PC-3 (cell line): ENCODE results near the gene USP15. TPM values are rescaled to one million over a fixed set of nuclear protein-coding genes. Genes with fewer than 3 reads are reported as not detected.

ENCODE experiments used
- ATAC-seq: fragments of 200-7000 bp; cut with Tn5 transposase; 2 replicates; pipeline ENCODE4 v1.9.1; 2020; ENCODE audit warnings: mild to moderate bottlenecking, moderate library complexity
- BruUV-seq: library from RNA; stranded (reverse); fragments of 400-500 nt; replicated peaks from 2 replicates; lab custom pipeline; 2021; lab: Mats Ljungman, UMichigan
- CTCF ChIA-PET: fragments of 300-600 bp; sonication (Branson Sonifier 250); formaldehyde crosslinking; loops from one replicate; lab custom pipeline; 2022; ENCODE audit warnings: antibody characterized with exemption; lab: Charles Lee
- POLR2A ChIA-PET: fragments of 300-600 bp; sonication (Branson Sonifier 250); formaldehyde crosslinking; loops from one replicate; lab custom pipeline; 2022; ENCODE audit warnings: antibody characterized with exemption; ENCODE audit not compliant: unreplicated experiment; lab: Charles Lee
- DNase-seq: peaks from one replicate; pipeline ENCODE4 v3.0.0-alpha.2; 2015
- H2AFZ ChIP-seq: fragments of 300-600 bp; sonication (generic); 2 replicates; pipeline ENCODE4 v1.6.0; 2016; ENCODE audit warnings: antibody characterized with exemption, low read length
- H3F3A ChIP-seq: fragments of 300-600 bp; sonication (generic); one replicate; pipeline ENCODE4 v1.6.0; 2017; ENCODE audit warnings: antibody characterized with exemption, low read length, control low read depth, mild to moderate bottlenecking; ENCODE audit not compliant: unreplicated experiment
- H3K27ac ChIP-seq: fragments of 300-600 bp; sonication (generic); 2 replicates; pipeline ENCODE4 v1.5.1; 2016; ENCODE audit warnings: mild to moderate bottlenecking, low read length
- H3K27me3 ChIP-seq: fragments of 300-600 bp; sonication (generic); 2 replicates; pipeline ENCODE4 v1.6.1; 2016; ENCODE audit warnings: low read length, mixed read lengths
- H3K36me3 ChIP-seq: fragments of 300-600 bp; sonication (generic); 2 replicates; pipeline ENCODE4 v1.6.1; 2016; ENCODE audit warnings: low read depth, mixed run types, low read length, mixed read lengths
- H3K4me1 ChIP-seq: fragments of 300-600 bp; sonication (generic); 2 replicates; pipeline ENCODE4 v1.5.1; 2016; ENCODE audit warnings: low read length; ENCODE audit not compliant: insufficient read depth
- H3K4me2 ChIP-seq: fragments of 300-600 bp; sonication (generic); 2 replicates; pipeline ENCODE4 v1.6.0; 2016; ENCODE audit warnings: low read length
- H3K4me3 ChIP-seq: fragments of 300-600 bp; sonication (generic); 2 replicates; pipeline ENCODE4 v1.5.1; 2016; ENCODE audit warnings: mild to moderate bottlenecking, low read length, mixed read lengths
- H3K79me2 ChIP-seq: fragments of 300-600 bp; sonication (generic); 2 replicates; pipeline ENCODE4 v1.6.1; 2017; ENCODE audit warnings: low read length, mixed read lengths
- H3K9ac ChIP-seq: fragments of 300-600 bp; sonication (generic); 2 replicates; pipeline ENCODE4 v1.6.0; 2016; ENCODE audit warnings: mild to moderate bottlenecking, low read length
- H3K9me2 ChIP-seq: fragments of 300-600 bp; sonication (generic); replicated peaks from 2 replicates; pipeline ENCODE4 v1.6.1; 2016; ENCODE audit warnings: mixed run types, low read length, mixed read lengths
- H3K9me3 ChIP-seq: fragments of 300-600 bp; sonication (generic); 2 replicates; pipeline ENCODE4 v1.6.1; 2016; ENCODE audit warnings: low read length, mixed read lengths
- H4K20me1 ChIP-seq: fragments of 300-600 bp; sonication (generic); 2 replicates; pipeline ENCODE4 v1.6.1; 2016; ENCODE audit warnings: low read length, mixed read lengths
- CTCF ChIP-seq: fragments of 300-600 bp; sonication (generic); conservative IDR thresholded peaks from 2 replicates; pipeline ENCODE4 v1.5.1; 2017; ENCODE audit warnings: antibody characterized with exemption, low read depth, mild to moderate bottlenecking, low read length
- EZH2 ChIP-seq: fragments of 300-600 bp; sonication (generic); IDR thresholded peaks from one replicate; pipeline ENCODE4 v1.6.1; 2017; ENCODE audit warnings: antibody characterized with exemption, mild to moderate bottlenecking, low read length; ENCODE audit not compliant: unreplicated experiment
- EZH2phosphoT487 ChIP-seq: fragments of 300-600 bp; sonication (generic); IDR thresholded peaks from 2 replicates; pipeline ENCODE4 v1.6.1; 2018; ENCODE audit warnings: mild to moderate bottlenecking, antibody characterized with exemption, low read length, borderline replicate concordance
- intact Hi-C: fragments of 100-400 bp; cut with micrococcal nuclease; formaldehyde crosslinking; loops from 2 replicates; pipeline ENCODE4 v1.9.0; 2023
- total RNA-seq: library from RNA; depleted of rRNA; stranded (reverse); fragments of >200 nt; gene quantifications from 2 replicates; pipeline ENCODE4 v1.2.3, GENCODE V29; 2014

Gene USP15
- total RNA-seq, 1 experiment from 2014 or later: 46.1 TPM

GRCh38 chr12:62270384-62270783 lies 10.2 kb downstream of the USP15 start:
- Histone ChIP-seq H3K36me3 (no peaks in the 10 kb centered on the region), H3K27me3 (no peaks in the 10 kb centered on the region), H3K9ac (no peak overlapping the region), H3K9me3 (no peaks in the 10 kb centered on the region), H3F3A (no peaks in the 10 kb centered on the region), H2AFZ (no peak overlapping the region), H3K79me2 (peaks cover 100% of the 10 kb centered on the region), H3K4me2 (no peak overlapping the region), H3K9me2 (no peaks in the 10 kb centered on the region), H3K4me3 (no peak overlapping the region), H3K4me1 (peaks cover 14% of the 10 kb centered on the region), H4K20me1 (peaks cover 72% of the 10 kb centered on the region), H3K27ac (no peak overlapping the region)
- no peak for ATAC-seq
- CTCF ChIA-PET: no interaction called here
- TF ChIP-seq EZH2 (no peak), CTCF (no peak), EZH2phosphoT487 (no peak)
- DNase-seq: no peak
- intact Hi-C loops: no loop called here
- BruUV-seq: no TSS peak
- POLR2A ChIA-PET: no interaction called here

GRCh38 chr12:62270872-62271271 lies 10.7 kb downstream of the USP15 start:
- Histone ChIP-seq H3K27ac (no peak overlapping the region), H2AFZ (no peak overlapping the region), H3K36me3 (no peaks in the 10 kb centered on the region), H3K27me3 (no peaks in the 10 kb centered on the region), H3F3A (no peaks in the 10 kb centered on the region), H4K20me1 (peaks cover 73% of the 10 kb centered on the region), H3K4me1 (peaks cover 19% of the 10 kb centered on the region), H3K4me3 (no peak overlapping the region), H3K9ac (no peak overlapping the region), H3K4me2 (no peak overlapping the region), H3K79me2 (peaks cover 100% of the 10 kb centered on the region), H3K9me2 (no peaks in the 10 kb centered on the region), H3K9me3 (no peaks in the 10 kb centered on the region)
- intact Hi-C loops: no loop called here
- BruUV-seq: no TSS peak
- no peak for TF ChIP-seq CTCF
- no peak for TF ChIP-seq EZH2phosphoT487
- TF ChIP-seq EZH2: no peak
- DNase-seq (no peak), ATAC-seq (no peak)
- ChIA-PET POLR2A (no interaction called here), CTCF (no interaction called here)

- POLR2A ChIA-PET: no interaction called here
- no peak overlapping the region for H3K4me3 ChIP-seq
- H3K9me3 ChIP-seq: no peaks in the 10 kb centered on the region
- no TSS peak for BruUV-seq
- H3K27ac ChIP-seq: no peak overlapping the region
- intact Hi-C loops: no loop called here
- no peaks in the 10 kb centered on the region for H3K36me3 ChIP-seq
- TF ChIP-seq CTCF (no peak), EZH2 (no peak), EZH2phosphoT487 (no peak)
- H3K4me2 ChIP-seq: no peak overlapping the region
- peaks cover 25% of the 10 kb centered on the region for H3K4me1 ChIP-seq
- no peak for DNase-seq
- H3F3A ChIP-seq: no peaks in the 10 kb centered on the region
- peaks cover 65% of the 10 kb centered on the region for H4K20me1 ChIP-seq
- no peaks in the 10 kb centered on the region for H3K27me3 ChIP-seq
- ATAC-seq: no peak
- no peak overlapping the region for H3K9ac ChIP-seq
- no peaks in the 10 kb centered on the region for H3K9me2 ChIP-seq
- H3K79me2 ChIP-seq: peaks cover 100% of the 10 kb centered on the region
- no peak overlapping the region for H2AFZ ChIP-seq
- CTCF ChIA-PET: no interaction called here
These were observed 12.8 kb downstream of the USP15 start for GRCh38 chr12:62272936-62273552.
